Hepatocyte (in vitro differentiated cells): ENCODE results near the gene TMEM87A. TPM values are rescaled to one million over a fixed set of nuclear protein-coding genes. Genes with fewer than 3 reads are reported as not detected.

Experiments used
- DNase-seq: peaks from one replicate; pipeline ENCODE4 v3.0.0-alpha.2; 2016; ENCODE audit warnings: low spot score
- H2AFZ ChIP-seq: fragments of 200-600 bp; sonication (generic); 2 replicates; pipeline ENCODE4 v1.6.0; 2016; ENCODE audit warnings: antibody characterized with exemption, mild to moderate bottlenecking
- H3K27ac ChIP-seq: fragments of 200-600 bp; sonication (generic); 2 replicates; pipeline ENCODE4 v1.5.1; 2016; ENCODE audit warnings: mild to moderate bottlenecking
- H3K27me3 ChIP-seq: fragments of 200-600 bp; sonication (generic); 2 replicates; pipeline ENCODE4 v1.6.1; 2016
- H3K36me3 ChIP-seq: fragments of 200-600 bp; sonication (generic); replicated peaks from 2 replicates; pipeline ENCODE4 v1.5.1; 2016; ENCODE audit warnings: low read depth; ENCODE audit not compliant: insufficient read depth
- H3K4me1 ChIP-seq: fragments of 200-600 bp; sonication (generic); 2 replicates; pipeline ENCODE4 v1.5.1; 2016; ENCODE audit warnings: mild to moderate bottlenecking, moderate library complexity; ENCODE audit not compliant: insufficient read depth
- H3K4me2 ChIP-seq: fragments of 200-600 bp; sonication (generic); 2 replicates; pipeline ENCODE4 v1.6.0; 2016
- H3K4me3 ChIP-seq: fragments of 200-600 bp; sonication (generic); 2 replicates; pipeline ENCODE4 v1.5.1; 2016; ENCODE audit warnings: mild to moderate bottlenecking
- H3K79me2 ChIP-seq: fragments of 200-600 bp; sonication (generic); 2 replicates; pipeline ENCODE4 v1.6.0; 2017; ENCODE audit warnings: mild to moderate bottlenecking
- H3K9me2 ChIP-seq: fragments of 200-600 bp; sonication (generic); replicated peaks from 2 replicates; pipeline ENCODE4 v1.6.0; 2017; ENCODE audit warnings: mild to moderate bottlenecking; ENCODE audit not compliant: insufficient read depth
- H3K9me3 ChIP-seq: fragments of 200-600 bp; sonication (generic); 2 replicates; pipeline ENCODE4 v1.5.1; 2016; ENCODE audit warnings: low read depth, mild to moderate bottlenecking
- H4K20me1 ChIP-seq: fragments of 200-600 bp; sonication (generic); 2 replicates; pipeline ENCODE4 v1.6.0; 2016; ENCODE audit warnings: mild to moderate bottlenecking; ENCODE audit not compliant: insufficient read depth, poor library complexity, severe bottlenecking
- EZH2 ChIP-seq: fragments of 200-600 bp; sonication (generic); IDR thresholded peaks from 2 replicates; pipeline ENCODE4 v1.6.1; 2016; ENCODE audit warnings: antibody characterized with exemption, mild to moderate bottlenecking, borderline replicate concordance
- EZH2phosphoT487 ChIP-seq: fragments of 200-600 bp; sonication (generic); IDR thresholded peaks from one replicate; pipeline ENCODE4 v1.6.1; 2018; ENCODE audit warnings: antibody characterized with exemption, mild to moderate bottlenecking, low read depth, moderate library complexity; ENCODE audit not compliant: unreplicated experiment, severe bottlenecking
- WGBS: methylation state at CpG from one replicate; pipeline ENCODE4 v1.1.6; 2016; ENCODE audit warnings: low lambda C conversion rate; ENCODE audit errors: missing lambda C conversion rate; 5-methylcytosine and 5-hydroxymethylcytosine counted together
- microRNA counts: library from miRNA; unstranded; fragments of <30 nt; microRNA quantifications from one replicate; lab custom pipeline; 2017
- microRNA-seq: library from miRNA; unstranded; fragments of <30 nt; microRNA quantifications from one replicate; pipeline ENCODE4, GENCODE V29; 2017
- polyA plus RNA-seq: library from polyadenylated mRNA; unstranded; fragments of >200 nt; fragmentation: Nextera tagmentation; extraction: Ambion mirVana; gene quantifications from 2 replicates; pipeline ENCODE4 v1.2.1, GENCODE V29; 2016
- small RNA-seq: library from RNA; depleted of rRNA; stranded (forward); fragments of <200 nt; gene quantifications from one replicate; pipeline ENCODE3, GENCODE V24; 2014
- total RNA-seq: library from RNA; depleted of rRNA; stranded (reverse); fragments of >200 nt; gene quantifications from 2 replicates; pipeline ENCODE4 v1.2.3, GENCODE V29; 2014
- TF ChIP-seq, protein P1 (sequence below): fragments of 200-600 bp; sonication (generic); IDR thresholded peaks from 2 replicates; pipeline ENCODE4 v1.5.1; 2016; ENCODE audit warnings: antibody characterized with exemption, mild to moderate bottlenecking; ENCODE audit not compliant: poor library complexity

The TMEM87A gene
- total and polyA plus RNA-seq, 2 experiments from 2014 or later, result 68.3 to 97.6 TPM

DNA sequence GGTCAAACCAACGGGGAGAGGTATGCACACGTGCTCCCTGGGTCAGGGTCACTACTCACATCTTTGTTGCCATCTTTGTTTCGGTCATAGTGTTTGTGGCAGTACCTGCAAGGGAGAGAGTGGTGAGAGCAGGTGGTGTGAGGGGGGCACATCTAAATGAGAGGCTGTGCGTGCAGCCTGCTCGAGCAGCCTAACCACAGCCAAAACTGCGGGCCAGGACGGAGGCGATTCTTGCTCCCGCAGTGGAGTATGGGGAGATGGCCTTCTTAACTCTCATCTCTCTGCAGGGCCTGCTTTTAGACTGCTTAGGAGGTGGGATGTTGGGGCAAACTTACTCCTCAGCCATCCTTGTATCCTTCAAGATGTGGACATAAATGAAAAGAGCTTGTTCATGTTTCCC lies 109.9 kb downstream of the TMEM87A start:
- H3K27me3 ChIP-seq, result no peaks in the 10 kb centered on the region
- no peaks in the 10 kb centered on the region for H3K9me3 ChIP-seq
- H3K4me3 ChIP-seq, result no peak overlapping the region
- H3K4me2 ChIP-seq, result no peak overlapping the region
- DNase-seq, result no peak
- no peaks in the 10 kb centered on the region for H3K79me2 ChIP-seq
- TF ChIP-seq EZH2 (no peak), EZH2phosphoT487 (no peak)
- TF ChIP-seq, protein P1, sequence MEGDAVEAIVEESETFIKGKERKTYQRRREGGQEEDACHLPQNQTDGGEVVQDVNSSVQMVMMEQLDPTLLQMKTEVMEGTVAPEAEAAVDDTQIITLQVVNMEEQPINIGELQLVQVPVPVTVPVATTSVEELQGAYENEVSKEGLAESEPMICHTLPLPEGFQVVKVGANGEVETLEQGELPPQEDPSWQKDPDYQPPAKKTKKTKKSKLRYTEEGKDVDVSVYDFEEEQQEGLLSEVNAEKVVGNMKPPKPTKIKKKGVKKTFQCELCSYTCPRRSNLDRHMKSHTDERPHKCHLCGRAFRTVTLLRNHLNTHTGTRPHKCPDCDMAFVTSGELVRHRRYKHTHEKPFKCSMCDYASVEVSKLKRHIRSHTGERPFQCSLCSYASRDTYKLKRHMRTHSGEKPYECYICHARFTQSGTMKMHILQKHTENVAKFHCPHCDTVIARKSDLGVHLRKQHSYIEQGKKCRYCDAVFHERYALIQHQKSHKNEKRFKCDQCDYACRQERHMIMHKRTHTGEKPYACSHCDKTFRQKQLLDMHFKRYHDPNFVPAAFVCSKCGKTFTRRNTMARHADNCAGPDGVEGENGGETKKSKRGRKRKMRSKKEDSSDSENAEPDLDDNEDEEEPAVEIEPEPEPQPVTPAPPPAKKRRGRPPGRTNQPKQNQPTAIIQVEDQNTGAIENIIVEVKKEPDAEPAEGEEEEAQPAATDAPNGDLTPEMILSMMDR, result no peak
- H4K20me1 ChIP-seq, result no peaks in the 10 kb centered on the region
- no peak overlapping the region for H2AFZ ChIP-seq
- H3K4me1 ChIP-seq, result no peaks in the 10 kb centered on the region
- H3K36me3 ChIP-seq, result no peaks in the 10 kb centered on the region
- 95% methylated on average over 9 of the region's 9 CpGs for WGBS
- H3K9me2 ChIP-seq, result no peaks in the 10 kb centered on the region
- no peak overlapping the region for H3K27ac ChIP-seq

MicroRNAs within 50 kb of the gene (microRNA counts, 767-probe panel; counts per million panel counts)
- not detected for microRNA hsa-miR-627 (lab: Ali Mortazavi, UCI)

Small RNA genes lying within 50 kb of the gene (microRNA-seq; reads per million reads assigned to microRNA genes)
- 23.3 reads per million, percentile 40 among the genes with 10 or more reads in this experiment for gene MIR627

Small RNA genes lying within 50 kb of the gene (small RNA-seq; reads per million reads assigned to genes)
- 0.37 reads per million, percentile 20 among the genes with 10 or more reads in this experiment for gene MIR627

Other genes starting within 250 kb of the TMEM87A start
- 0.04 and 0.17 TPM in 2 replicates for gene PLA2G4D, start 178.9 kb downstream of the TMEM87A start, total RNA-seq
- 0.21 TPM in 1 of 2 replicates, not detected in the other for gene PLA2G4D, start 178.9 kb downstream of the TMEM87A start, polyA plus RNA-seq
- 0.96 and 1.1 TPM in 2 replicates for gene PLA2G4F, start 116.8 kb downstream of the TMEM87A start, total RNA-seq
- gene PLA2G4F, start 116.8 kb downstream of the TMEM87A start, polyA plus RNA-seq, result 2.2 and 3.8 TPM in 2 replicates
- 43.9 and 48.0 TPM in 2 replicates for gene VPS39, start 65.1 kb downstream of the TMEM87A start, total RNA-seq
- 28.8 and 33.8 TPM in 2 replicates for gene VPS39, start 65.1 kb downstream of the TMEM87A start, polyA plus RNA-seq
- gene GANC, start 232 bp downstream of the TMEM87A start, total RNA-seq, result 11.2 and 13.6 TPM in 2 replicates
- 9.1 and 12.5 TPM in 2 replicates for gene GANC, start 232 bp downstream of the TMEM87A start, polyA plus RNA-seq
- gene CAPN3, start 86.1 kb upstream of the TMEM87A start, total RNA-seq, result 15.6 and 21.1 TPM in 2 replicates
- 15.6 and 18.4 TPM in 2 replicates for gene CAPN3, start 86.1 kb upstream of the TMEM87A start, polyA plus RNA-seq
- gene ZNF106, start 217.7 kb upstream of the TMEM87A start, total RNA-seq, result 39.0 and 44.5 TPM in 2 replicates
- gene ZNF106, start 217.7 kb upstream of the TMEM87A start, polyA plus RNA-seq, result 30.1 and 40.9 TPM in 2 replicates
- 103 and 123 TPM in 2 replicates for gene SNAP23, start 222.2 kb upstream of the TMEM87A start, total RNA-seq
- 82.7 and 85.7 TPM in 2 replicates for gene SNAP23, start 222.2 kb upstream of the TMEM87A start, polyA plus RNA-seq